AG20443 (cell line): ENCODE measurements around the gene VIP.

ENCODE experiments used
- DNase-seq: peaks from one replicate; pipeline ENCODE4 v3.0.0; 2012; ENCODE audit warnings: low spot score, mixed read lengths

Gene VIP

GRCh38 chr6:152783217-152783878 is 32.8 kb downstream of the VIP start:
- no peak for DNase-seq

DNA sequence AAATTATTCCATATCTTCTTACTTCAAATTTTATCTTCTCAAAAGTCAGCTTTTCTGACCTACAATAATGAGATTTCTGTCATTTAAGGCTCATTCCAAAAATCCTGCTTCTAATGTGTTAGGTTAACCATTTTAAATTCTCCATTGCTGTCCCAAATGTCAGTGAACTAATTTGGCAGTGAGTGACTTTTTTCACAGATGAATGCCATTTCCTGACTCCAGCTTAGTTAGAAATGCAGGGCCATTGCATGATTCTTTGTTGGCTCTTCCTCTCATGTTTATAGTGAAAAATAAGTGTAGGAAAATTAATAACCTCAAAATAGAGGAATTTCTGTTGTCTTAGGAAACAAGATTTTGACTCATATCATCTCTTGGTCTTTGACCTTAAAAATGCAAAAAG is 44.1 kb downstream of the VIP start:
- DNase-seq, result no peak

DNA sequence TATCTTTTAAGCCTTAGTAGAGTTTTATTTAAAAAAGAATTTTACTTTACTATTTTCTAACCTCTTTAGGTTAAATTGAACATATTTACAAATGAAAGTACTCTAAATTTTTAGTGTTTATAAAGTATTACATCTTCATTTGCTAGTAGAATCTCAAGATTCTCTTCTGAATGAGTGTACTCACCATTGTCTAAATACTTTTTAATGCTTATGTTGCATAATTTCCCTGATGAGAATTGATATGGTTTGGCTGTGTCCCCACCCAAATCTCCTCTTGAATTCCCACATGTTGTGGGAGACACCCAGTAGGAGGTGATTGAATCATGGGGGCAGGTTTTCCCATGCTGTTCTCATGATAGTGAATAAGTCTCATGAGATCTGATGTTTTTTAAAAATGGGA is 53.6 kb downstream of the VIP start:
- DNase-seq, result no peak
